HG03060 (cell line): ENCODE results near the gene VPS50.
A peak's percentile ranks its signal among the peaks of the same experiment; 100 is the strongest.
"Not testable (repeated sequence)": the region's sequence is repeated elsewhere in the genome, so short reads cannot be mapped to it uniquely, and the experiment has no call there.

ENCODE experiments used
- ATAC-seq: cut with Tn5 transposase; IDR thresholded peaks from one replicate; pipeline ENCODE4 v1.9.1; 2021; ENCODE audit warnings: low read depth, moderate number of reproducible peaks; ENCODE audit not compliant: unreplicated experiment

The VPS50 gene

GRCh38 chr7:93326291-93326690 is 94.1 kb downstream of the VPS50 start:
- not testable (repeated sequence) for ATAC-seq

DNA sequence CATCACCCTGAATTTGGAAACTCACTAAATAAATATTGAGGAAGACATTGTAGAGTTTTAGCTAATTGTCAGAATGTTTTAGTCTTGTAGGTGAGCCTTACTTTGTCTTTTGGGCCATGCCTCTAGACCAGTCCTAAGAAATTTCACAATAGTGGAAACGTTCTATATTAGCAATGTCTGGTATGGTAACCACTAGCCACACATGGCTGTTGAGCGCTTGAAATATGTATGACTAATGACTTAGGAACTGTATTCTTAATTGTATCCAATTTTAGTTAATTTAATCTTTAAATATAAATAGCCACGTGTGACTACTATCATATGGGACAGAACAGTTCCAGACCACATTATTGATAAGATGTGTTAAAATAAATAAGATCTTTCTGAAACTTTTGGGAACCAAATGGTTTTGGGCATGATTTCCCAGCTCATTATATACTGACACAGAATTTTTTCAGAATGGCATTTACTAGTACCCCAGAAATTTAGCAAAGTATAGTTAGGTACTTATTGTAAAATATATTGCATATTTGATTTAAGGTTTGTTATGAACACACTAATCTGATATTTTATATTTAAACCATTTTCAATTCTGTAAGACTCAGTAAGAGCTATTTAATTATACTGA is 95.0 kb downstream of the VPS50 start:
- ATAC-seq: no peak

DNA sequence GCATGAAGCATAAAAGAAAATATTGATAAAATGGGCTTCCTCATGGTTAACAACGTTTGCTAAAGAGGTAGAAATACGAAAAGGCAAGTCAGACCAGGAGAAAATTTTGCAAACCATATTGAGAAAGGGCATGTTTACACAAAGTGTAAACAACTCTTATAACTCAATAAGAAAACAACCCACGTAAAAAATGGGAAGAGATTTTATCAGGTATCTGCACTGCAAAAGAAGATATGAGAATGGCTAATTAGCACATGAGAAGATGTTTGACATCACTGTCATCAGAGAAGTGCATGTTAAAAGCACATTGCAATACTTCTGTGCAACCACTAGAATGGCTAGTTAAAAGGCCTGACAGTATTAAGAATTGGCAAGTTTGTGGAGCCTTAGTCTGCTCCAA is 99.5 kb downstream of the VPS50 start:
- no peak for ATAC-seq

GRCh38 chr7:93332172-93332571 is 100.0 kb downstream of the VPS50 start:
- ATAC-seq: no peak

GRCh38 chr7:93337052-93337451 is 104.9 kb downstream of the VPS50 start:
- no peak for ATAC-seq

DNA sequence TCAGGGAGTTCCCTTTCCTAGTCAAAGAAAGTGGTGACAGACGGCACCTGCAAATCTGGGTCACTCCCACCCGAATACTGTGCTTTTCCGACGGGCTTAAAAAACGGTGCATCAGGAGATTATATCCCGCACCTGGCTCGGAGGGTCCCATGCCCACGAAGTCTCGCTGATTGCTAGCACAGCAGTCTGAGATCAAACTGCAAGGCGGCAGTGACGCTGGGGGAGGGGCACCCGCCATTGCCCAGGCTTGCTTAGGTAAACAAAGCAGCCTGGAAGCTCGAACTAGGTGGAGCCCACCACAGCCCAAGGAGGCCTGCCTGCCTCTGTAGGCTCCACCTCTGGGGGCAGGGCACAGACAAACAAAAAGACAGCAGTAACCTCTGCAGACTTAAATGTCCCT is 110.0 kb downstream of the VPS50 start:
- ATAC-seq: not testable (repeated sequence)

DNA sequence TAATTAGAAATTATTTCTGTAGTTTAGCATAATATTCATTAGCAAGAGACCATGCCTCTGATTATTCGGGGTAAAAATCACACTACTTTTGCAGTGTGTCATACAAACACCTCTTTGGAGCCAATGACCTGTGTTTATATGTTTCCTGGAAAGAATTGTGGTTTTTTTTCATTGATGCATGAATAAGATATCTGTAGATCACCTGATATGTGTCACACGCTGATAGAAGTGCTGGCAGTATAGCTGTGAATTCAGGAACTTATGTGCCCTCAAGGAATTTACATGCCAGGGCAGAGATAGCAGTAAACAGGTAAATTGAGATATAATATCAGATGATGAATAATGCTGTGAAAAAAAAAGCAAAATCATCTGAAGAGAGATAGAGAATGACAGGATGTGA is 118.2 kb downstream of the VPS50 start:
- ATAC-seq: no peak

GRCh38 chr7:93352881-93353280 is 120.7 kb downstream of the VPS50 start:
- no peak for ATAC-seq

- ATAC-seq: no peak
Measured at GRCh38 chr7:93354815-93355214, 122.6 kb downstream of the VPS50 start.

GRCh38 chr7:93359520-93360198 is 127.5 kb downstream of the VPS50 start:
- no peak for ATAC-seq

- no peak for ATAC-seq
Measured at GRCh38 chr7:93361853-93362252, 129.7 kb downstream of the VPS50 start.

DNA sequence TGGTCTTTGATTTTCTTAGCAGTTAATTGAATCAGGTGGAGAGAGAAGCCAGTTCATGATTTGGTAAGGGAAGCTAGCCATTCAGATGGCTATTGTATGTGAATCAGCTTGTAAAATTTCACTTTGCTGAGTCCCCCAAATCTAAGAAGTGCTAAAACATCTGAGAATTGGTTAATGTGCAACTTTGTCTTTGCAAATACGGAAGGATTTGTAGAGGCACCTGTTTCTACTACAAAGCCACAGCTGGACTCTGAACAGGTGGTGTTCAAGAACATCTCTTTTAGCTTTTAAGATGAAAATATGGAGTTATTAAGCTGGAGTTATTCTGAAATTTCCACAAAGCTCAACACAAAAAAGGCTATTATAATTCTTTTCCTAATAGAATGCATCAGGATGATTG is 132.6 kb downstream of the VPS50 start:
- no peak for ATAC-seq

DNA sequence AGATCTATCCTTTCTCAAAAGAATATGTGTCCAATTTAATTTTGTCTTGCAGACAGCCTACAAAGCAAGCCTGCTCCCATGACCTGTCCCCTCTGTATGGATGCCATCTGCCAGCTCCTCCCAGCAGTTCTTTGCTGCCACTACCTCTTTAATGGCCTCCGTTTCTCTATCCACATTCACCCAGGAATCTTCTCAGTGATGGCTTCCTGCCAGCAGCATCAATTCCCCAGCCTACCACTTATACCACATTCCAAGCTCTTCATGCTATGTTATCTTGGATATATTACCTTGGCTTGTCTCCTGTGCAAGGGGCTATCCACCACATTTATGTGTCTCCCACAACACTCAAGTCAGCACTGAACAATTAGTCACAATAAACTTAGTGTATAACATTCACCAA is 133.2 kb downstream of the VPS50 start:
- no peak for ATAC-seq

DNA sequence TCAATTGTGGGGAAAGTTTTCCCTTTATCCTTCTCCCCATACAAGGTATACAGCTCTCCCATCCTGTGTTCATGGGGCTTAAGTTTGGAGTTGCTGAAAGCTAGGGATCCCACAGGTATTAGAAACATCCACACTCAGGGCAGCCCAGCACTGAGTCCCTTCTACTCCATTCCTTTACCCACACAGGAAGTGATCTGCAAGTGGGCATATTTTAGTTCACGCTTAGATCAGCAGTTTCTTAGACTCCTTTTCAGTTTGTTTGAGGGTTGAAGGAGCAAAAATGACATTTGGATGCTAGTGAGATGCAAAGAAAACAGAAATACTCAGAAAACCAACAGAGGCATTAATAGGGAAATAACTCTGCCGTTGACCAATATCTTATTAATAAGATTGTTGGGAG is 134.7 kb downstream of the VPS50 start:
- no peak for ATAC-seq

- ATAC-seq: no peak
Measured at GRCh38 chr7:93367254-93367653, 135.1 kb downstream of the VPS50 start.

DNA sequence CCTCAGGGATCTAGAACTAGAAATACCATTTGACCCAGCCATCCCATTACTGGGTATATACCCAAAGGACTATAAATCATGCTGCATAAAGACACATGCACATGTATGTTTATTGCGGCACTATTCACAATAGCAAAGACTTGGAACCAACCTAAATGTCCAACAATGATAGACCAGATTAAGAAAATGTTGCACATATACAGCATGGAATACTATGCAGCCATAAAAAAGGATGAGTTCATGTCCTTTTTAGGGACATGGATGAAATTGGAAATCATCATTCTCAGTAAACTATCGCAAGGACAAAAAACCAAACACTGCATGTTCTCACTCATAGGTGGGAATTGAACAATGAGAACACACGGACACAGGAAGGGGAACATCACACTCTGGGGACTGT is 138.8 kb downstream of the VPS50 start:
- ATAC-seq: not testable (repeated sequence)

- no peak for ATAC-seq
Measured at GRCh38 chr7:93373537-93373936, 141.4 kb downstream of the VPS50 start.

DNA sequence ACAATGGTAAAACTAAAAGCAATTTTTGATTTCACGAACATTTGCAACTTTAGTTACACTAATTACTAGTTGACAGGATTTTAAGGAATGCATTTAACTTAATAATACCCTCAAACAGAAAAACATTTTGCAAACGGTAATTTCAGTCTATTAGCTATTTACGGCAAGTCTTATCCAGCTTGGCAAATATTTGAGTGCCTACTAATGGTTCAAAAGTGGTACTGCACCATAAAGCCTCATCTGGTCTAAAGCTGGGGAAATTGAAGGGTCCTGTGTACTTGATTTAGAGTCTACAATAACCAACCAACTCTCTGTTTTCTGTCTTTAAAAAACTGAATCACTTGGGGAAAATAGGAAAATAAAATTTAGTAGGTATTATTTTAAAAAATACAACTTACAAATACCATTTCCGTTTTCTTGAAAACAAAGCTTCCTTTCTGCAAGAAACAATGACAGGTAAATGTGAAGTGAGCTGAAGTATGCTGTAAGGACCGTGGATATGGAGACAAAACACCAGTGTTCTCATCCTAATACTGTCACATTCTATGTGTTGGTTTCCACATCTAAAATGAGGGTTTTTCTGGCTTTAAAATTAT is 142.3 kb downstream of the VPS50 start:
- ATAC-seq: peak; percentile 84

DNA sequence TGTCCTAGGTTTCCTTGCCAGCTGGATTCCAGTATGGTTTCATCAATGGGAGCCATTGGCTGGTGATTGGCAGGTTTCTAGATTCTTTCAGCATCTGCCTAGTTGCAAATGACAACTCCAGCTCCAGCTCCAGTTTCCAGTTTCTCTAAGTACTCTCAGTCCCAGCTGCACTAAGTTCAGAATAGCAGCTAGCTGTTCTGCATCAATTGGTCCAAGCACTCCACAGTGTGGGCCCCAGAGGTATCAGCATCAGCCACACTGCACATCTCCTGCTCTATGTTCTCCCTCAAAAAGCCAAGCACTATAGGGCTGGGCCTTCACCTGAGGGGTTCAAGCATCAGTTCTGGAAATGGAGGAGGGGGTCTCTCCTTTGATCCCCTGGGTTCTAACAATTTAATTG is 143.4 kb downstream of the VPS50 start:
- ATAC-seq: no peak

DNA sequence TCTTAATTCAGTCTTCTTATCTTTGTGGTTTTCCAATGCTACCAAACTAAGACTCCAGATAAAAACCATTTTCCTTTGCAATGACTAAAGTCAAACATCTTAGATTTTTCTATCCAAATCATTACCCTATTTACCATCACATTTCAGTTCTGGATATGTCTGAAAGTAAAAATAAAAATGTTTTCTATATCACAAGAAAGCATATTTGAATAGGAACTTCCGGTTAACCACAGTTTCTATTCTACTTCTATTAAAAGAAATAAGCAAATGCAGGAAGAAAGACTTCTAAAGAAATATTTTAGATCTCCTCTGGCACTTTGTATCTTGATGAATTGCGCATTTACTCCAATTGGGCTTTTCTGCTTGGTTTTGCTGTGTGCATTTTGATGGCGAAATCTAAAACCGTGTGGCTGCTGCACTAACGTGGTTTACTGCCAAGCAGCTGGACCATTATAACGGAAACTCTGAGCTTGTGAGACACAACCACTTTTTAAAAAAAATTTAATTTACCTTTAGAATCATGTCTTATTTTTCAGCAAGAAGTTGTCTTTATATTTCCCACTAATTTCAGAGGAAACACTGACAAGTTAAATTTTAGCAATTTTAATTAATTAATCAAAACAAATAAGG is 146.1 kb downstream of the VPS50 start:
- ATAC-seq: no peak

- ATAC-seq: no peak
Measured at GRCh38 chr7:93382362-93382761, 150.2 kb downstream of the VPS50 start.

DNA sequence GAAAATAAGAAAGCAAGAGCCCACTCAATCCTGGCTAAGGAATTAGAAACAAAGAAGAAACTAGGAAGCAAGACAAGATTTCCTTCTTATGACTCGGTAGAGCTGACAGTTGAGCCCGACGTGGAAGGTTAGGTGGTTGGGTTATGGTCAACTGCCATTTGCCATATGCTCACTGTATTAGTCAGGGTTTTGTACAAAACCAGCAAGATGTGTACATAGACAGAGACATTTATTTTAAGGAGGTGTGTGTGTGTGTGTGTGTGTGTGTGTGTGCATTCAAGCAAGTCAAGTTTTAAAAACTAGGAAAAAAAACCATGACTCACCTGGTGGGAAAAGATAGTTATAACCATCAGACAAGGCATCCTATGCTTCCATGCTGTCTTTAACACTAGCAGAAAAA is 158.5 kb downstream of the VPS50 start:
- no peak for ATAC-seq
